ENCODE data around the gene LRRC23. TPM values are rescaled to one million over a fixed set of nuclear protein-coding genes. Genes with fewer than 3 reads are reported as not detected.

LRRC23 gene
- total and polyA plus RNA-seq, 2 donors (not counting 1 experiment from before 2014, with no cell fraction given): 5.3 to 14.4 TPM

DNA sequence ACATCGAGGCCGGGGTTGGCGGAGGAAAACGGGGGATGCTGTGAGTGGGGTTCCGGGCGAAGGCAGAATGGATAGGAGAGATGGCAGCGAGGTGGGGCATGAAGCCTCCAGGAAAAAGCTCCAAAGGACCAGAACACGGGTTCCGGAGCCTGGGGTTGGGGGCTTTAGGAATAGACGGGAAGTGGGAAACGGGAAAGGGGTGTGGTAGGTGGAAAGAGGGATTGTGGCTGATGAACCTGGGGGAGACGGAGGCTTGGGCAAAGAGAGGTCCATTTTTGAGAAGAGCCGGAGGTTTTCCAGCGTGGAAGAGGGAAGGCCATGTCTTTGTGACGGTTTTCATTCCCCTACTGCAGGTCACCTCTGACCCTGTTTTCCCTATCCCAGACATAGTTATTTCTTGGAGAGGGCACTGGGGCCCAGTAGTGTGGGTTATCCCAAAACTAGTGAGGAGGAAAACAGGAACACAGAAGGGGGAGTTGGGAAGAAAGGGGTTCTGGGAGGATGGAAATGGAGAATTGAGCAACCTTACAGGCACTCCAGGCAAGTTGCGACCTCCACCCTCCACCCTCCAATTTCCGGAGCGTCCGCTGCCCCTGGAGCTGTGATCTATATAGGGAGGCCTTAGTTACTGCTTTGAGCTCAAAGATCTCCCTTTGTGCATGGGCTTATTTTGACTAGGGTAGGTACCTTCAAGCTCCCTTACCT lies 24.2 kb downstream of the LRRC23 start:
- intact Hi-C loops (cut with micrococcal nuclease): loop anchor here (1.0 kb wide), 1 partner anchor 8 kb away; no protein-coding TSS in a partner anchor
- peaks cover 46% of the 10 kb centered on the region for H3K4me1 Mint-ChIP-seq
- 15% methylated on average over 12 of the region's 19 CpGs for WGBS (ENCODE audit: insufficient coverage)
- Histone ChIP-seq H3K9ac (ENCODE audit: low read length) (peak overlapping the region; percentile 72), H2AFZ (ENCODE audit: insufficient read depth, low read depth, low read length, poor library complexity, severe bottlenecking) (peak overlapping the region; percentile 90), H4K20me1 (ENCODE audit: control insufficient read depth, insufficient read depth, low read length, poor library complexity, severe bottlenecking) (no peaks in the 10 kb centered on the region), H3K4me1 (ENCODE audit: control insufficient read depth in 2 of 2, insufficient read depth in 2 of 2, low read length in 2 of 2) (peaks cover 22 to 37% of the 10 kb centered on the region in 2 donors), H3K79me2 (ENCODE audit: control insufficient read depth, insufficient read depth, low read length) (peaks cover 35% of the 10 kb centered on the region), H3K9me3 (ENCODE audit: control extremely low read depth in 1 of 3, control insufficient read depth in 2 of 3, insufficient read depth in 1 of 3, low read length in 2 of 3) (no peaks in the 10 kb centered on the region), H3K4me2 (replicated peaks; ENCODE audit: low read depth, low read length, poor library complexity, severe bottlenecking) (peak overlapping the region; percentile 97), H3K27ac (ENCODE audit: low read length in 2 of 2) (peak overlapping the region; percentile 62 to 81), H3K4me3 (ENCODE audit: control extremely low read depth in 1 of 5, extremely low read depth in 1 of 5, insufficient read depth in 1 of 5, low read depth in 2 of 5, low read length in 4 of 5) (peak overlapping the region in 4 of 5 experiments; percentile 38 to 85 (median 60)), H3K27me3 (replicated peaks in 1 of 4; ENCODE audit: control extremely low read depth in 1 of 4, control insufficient read depth in 3 of 4, insufficient read depth in 4 of 4, low read length in 3 of 4) (no peaks in the 10 kb centered on the region), H3K36me3 (replicated peaks in 1 of 2; ENCODE audit: control extremely low read depth in 1 of 2, control insufficient read depth in 1 of 2, extremely low read depth in 1 of 2, insufficient read depth in 2 of 2, low read length in 1 of 2) (peaks cover 0 to 4% of the 10 kb centered on the region in 2 experiments)
- TF ChIP-seq, protein P1, sequence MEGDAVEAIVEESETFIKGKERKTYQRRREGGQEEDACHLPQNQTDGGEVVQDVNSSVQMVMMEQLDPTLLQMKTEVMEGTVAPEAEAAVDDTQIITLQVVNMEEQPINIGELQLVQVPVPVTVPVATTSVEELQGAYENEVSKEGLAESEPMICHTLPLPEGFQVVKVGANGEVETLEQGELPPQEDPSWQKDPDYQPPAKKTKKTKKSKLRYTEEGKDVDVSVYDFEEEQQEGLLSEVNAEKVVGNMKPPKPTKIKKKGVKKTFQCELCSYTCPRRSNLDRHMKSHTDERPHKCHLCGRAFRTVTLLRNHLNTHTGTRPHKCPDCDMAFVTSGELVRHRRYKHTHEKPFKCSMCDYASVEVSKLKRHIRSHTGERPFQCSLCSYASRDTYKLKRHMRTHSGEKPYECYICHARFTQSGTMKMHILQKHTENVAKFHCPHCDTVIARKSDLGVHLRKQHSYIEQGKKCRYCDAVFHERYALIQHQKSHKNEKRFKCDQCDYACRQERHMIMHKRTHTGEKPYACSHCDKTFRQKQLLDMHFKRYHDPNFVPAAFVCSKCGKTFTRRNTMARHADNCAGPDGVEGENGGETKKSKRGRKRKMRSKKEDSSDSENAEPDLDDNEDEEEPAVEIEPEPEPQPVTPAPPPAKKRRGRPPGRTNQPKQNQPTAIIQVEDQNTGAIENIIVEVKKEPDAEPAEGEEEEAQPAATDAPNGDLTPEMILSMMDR (IDR thresholded peaks at IDR 0.05): no peak
- TF ChIP-seq EZH2 (IDR thresholded peaks at IDR 0.05; ENCODE audit: borderline replicate concordance, insufficient read depth, low read depth, low read length, poor library complexity, severe bottlenecking): no peak
- H3K4me3 Mint-ChIP-seq: peak overlapping the region; percentile 88
- ATAC-seq (ENCODE audit: low read depth): no peak
- POLR2A ChIA-PET: interaction anchor here (0.9 to 6.4 kb wide), 6 partner anchors 7 to 16 kb away, joined by 3 to 37 read pairs (median 4); partner anchors contain the start of genes C12orf57, ENO2 and RNU7-1
- DNase-seq: no peak
- H3K27ac Mint-ChIP-seq: peak overlapping the region; percentile 97
- no peaks in the 10 kb centered on the region for H3K9me3 Mint-ChIP-seq (ENCODE audit: insufficient read depth)
- CTCF ChIA-PET: interaction anchor here (0.6 to 2.0 kb wide), 10 partner anchors 8 to 316 kb away, joined by 3 to 14 read pairs (median 4); partner anchors contain the start of genes C12orf57, LPCAT3, RNU7-1 and SPSB2
- no peaks in the 10 kb centered on the region for H3K27me3 Mint-ChIP-seq

All from B cell (primary cell).